Activated B cell treated with CpG ODN at 0.5 μM for 24 hours (primary cell): ENCODE data around the gene GBGT1. TPM values are rescaled to one million over a fixed set of nuclear protein-coding genes. Genes with fewer than 3 reads are reported as not detected.

Source experiments
- ATAC-seq: fragments of 200-7000 bp; cut with Tn5 transposase; one replicate; pipeline ENCODE4 v1.10.0; 2021; ENCODE audit warnings: low read depth, mild to moderate bottlenecking, moderate library complexity
- CTCF ChIA-PET: fragments of 350-600 bp; sonication (Branson Sonifier 250); formaldehyde crosslinking; loops from one replicate; lab custom pipeline; 2021; ENCODE audit warnings: antibody characterized with exemption; lab: Charles Lee
- POLR2A ChIA-PET: fragments of 350-600 bp; sonication (Branson Sonifier 250); formaldehyde crosslinking; loops from one replicate; lab custom pipeline; 2021; ENCODE audit warnings: antibody characterized with exemption; lab: Charles Lee
- DNase-seq: peaks from one replicate; pipeline ENCODE4 v3.0.0; 2022
- H3K27ac Mint-ChIP-seq: one replicate; pipeline ENCODE4 v1.8.0; 2020; ENCODE audit warnings: mixed read lengths
- H3K27me3 Mint-ChIP-seq: one replicate; pipeline ENCODE4 v1.8.0; 2021; ENCODE audit warnings: mixed read lengths
- H3K36me3 Mint-ChIP-seq: one replicate; pipeline ENCODE4 v1.8.0; 2021; ENCODE audit warnings: low read depth, mixed read lengths
- H3K4me1 Mint-ChIP-seq: one replicate; pipeline ENCODE4 v1.8.0; 2021; ENCODE audit warnings: mixed read lengths
- H3K4me3 Mint-ChIP-seq: one replicate; pipeline ENCODE4 v1.8.0; 2020; ENCODE audit warnings: mild to moderate bottlenecking, mixed read lengths
- H3K9me3 Mint-ChIP-seq: one replicate; pipeline ENCODE4 v1.8.0; 2020; ENCODE audit warnings: mixed read lengths
- intact Hi-C: fragments of 100-400 bp; cut with micrococcal nuclease; formaldehyde crosslinking; loops from one replicate; pipeline ENCODE4 v1.15.1; 2024
- total RNA-seq: library from RNA; stranded (reverse); gene quantifications from 2 replicates; pipeline ENCODE4 v1.2.3, GENCODE V29; 2022
- TF ChIP-seq, protein P1 (sequence below): fragments of 200-600 bp; IDR thresholded peaks from one replicate; pipeline ENCODE4 v1.8.0; 2022; ENCODE audit warnings: antibody characterized with exemption, mild to moderate bottlenecking

Gene GBGT1
- total RNA-seq, 1 donor from 2014 or later = 49.5 TPM

GRCh38 chr9:133191989-133192388 is 28.3 kb upstream of the GBGT1 start:
- no peaks in the 10 kb centered on the region for H3K36me3 Mint-ChIP-seq
- no peak overlapping the region for H3K27ac Mint-ChIP-seq
- H3K27me3 Mint-ChIP-seq = peaks cover 13% of the 10 kb centered on the region
- intact Hi-C loops = no loop called here
- H3K9me3 Mint-ChIP-seq = peaks cover 2% of the 10 kb centered on the region
- H3K4me1 Mint-ChIP-seq = no peaks in the 10 kb centered on the region
- ChIA-PET POLR2A (no interaction called here), CTCF (interaction anchor here (0.7 kb wide), 1 partner anchor 12 kb away, joined by 3 read pairs; no protein-coding TSS in a partner anchor)
- TF ChIP-seq, protein P1, sequence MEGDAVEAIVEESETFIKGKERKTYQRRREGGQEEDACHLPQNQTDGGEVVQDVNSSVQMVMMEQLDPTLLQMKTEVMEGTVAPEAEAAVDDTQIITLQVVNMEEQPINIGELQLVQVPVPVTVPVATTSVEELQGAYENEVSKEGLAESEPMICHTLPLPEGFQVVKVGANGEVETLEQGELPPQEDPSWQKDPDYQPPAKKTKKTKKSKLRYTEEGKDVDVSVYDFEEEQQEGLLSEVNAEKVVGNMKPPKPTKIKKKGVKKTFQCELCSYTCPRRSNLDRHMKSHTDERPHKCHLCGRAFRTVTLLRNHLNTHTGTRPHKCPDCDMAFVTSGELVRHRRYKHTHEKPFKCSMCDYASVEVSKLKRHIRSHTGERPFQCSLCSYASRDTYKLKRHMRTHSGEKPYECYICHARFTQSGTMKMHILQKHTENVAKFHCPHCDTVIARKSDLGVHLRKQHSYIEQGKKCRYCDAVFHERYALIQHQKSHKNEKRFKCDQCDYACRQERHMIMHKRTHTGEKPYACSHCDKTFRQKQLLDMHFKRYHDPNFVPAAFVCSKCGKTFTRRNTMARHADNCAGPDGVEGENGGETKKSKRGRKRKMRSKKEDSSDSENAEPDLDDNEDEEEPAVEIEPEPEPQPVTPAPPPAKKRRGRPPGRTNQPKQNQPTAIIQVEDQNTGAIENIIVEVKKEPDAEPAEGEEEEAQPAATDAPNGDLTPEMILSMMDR = no peak
- ATAC-seq = no peak
- H3K4me3 Mint-ChIP-seq = no peak overlapping the region
- DNase-seq = no peak

- TF ChIP-seq, protein P1 = no peak
- intact Hi-C loops = no loop called here
- Mint-ChIP-seq H3K9me3 (no peaks in the 10 kb centered on the region), H3K36me3 (no peaks in the 10 kb centered on the region), H3K27me3 (peaks cover 14% of the 10 kb centered on the region), H3K4me3 (no peak overlapping the region), H3K4me1 (peaks cover 8% of the 10 kb centered on the region), H3K27ac (no peak overlapping the region)
- POLR2A ChIA-PET = no interaction called here
- CTCF ChIA-PET = interaction anchor here (1.3 to 5.0 kb wide), 2 partner anchors 10 to 295 kb away, joined by 3 to 54 read pairs; no protein-coding TSS in a partner anchor
- DNase-seq = no peak
- ATAC-seq = no peak
Measured at GRCh38 chr9:133189826-133190225, 26.1 kb upstream of the GBGT1 start.

- peaks cover 9% of the 10 kb centered on the region for H3K4me1 Mint-ChIP-seq
- ATAC-seq = no peak
- TF ChIP-seq, protein P1 = no peak
- DNase-seq = no peak
- POLR2A ChIA-PET = no interaction called here
- no peak overlapping the region for H3K27ac Mint-ChIP-seq
- no peaks in the 10 kb centered on the region for H3K9me3 Mint-ChIP-seq
- H3K27me3 Mint-ChIP-seq = peaks cover 23% of the 10 kb centered on the region
- intact Hi-C loops = no loop called here
- H3K36me3 Mint-ChIP-seq = no peaks in the 10 kb centered on the region
- no peak overlapping the region for H3K4me3 Mint-ChIP-seq
- CTCF ChIA-PET = interaction anchor here (0.6 to 5.0 kb wide), 3 partner anchors 227 to 296 kb away, joined by 4 to 54 read pairs (median 5); no protein-coding TSS in a partner anchor
Measured at GRCh38 chr9:133188843-133189180, 25.1 kb upstream of the GBGT1 start.

DNA sequence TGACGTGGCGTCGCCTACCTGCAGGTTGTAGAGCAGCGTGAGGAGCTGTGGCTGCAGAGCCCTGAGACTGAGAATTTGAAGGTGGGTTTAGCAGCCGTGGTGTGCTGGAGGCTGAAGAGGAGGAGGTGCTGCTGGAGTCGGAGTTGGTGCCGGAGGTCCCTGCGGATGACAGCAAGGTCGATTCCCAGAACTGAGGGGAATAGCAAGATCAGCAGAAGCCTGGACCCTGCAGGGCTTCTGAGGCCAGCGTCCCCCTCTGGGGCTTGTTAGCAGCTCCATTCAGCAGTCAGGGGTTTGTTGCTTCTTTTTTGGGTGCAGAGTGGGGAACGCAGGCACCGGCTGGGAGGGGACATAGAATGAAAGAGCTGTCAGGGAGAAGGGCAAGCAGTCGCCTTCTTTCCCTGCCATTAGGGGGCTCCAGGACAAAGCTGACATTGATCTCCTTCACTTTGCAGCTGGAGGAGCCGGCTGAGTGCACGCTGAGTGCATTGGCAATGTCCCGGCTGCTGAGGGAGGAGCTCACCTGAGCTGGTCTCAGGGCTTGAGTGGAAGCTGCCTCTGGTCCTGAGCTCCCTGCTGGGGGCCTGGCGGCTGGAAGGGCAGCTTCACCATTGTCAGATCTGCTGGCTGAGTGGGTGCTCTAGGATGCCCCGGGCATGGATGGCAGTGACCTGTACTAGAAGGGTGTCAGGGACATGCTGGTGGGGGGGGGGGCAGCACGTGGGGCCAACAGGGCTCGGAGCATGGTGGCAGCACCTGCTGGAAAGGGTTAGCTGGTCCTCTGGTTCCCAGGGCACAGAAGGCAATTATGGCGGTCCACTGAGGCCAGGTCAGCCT is 24.5 kb upstream of the GBGT1 start:
- DNase-seq (no peak), ATAC-seq (no peak)
- TF ChIP-seq, protein P1 = no peak
- Mint-ChIP-seq H3K27me3 (peaks cover 23% of the 10 kb centered on the region), H3K36me3 (no peaks in the 10 kb centered on the region), H3K4me3 (no peak overlapping the region), H3K4me1 (peaks cover 9% of the 10 kb centered on the region), H3K27ac (no peak overlapping the region), H3K9me3 (no peaks in the 10 kb centered on the region)
- ChIA-PET CTCF (interaction anchor here (1.0 to 5.0 kb wide), 3 partner anchors 11 to 297 kb away, joined by 3 to 54 read pairs (median 4); no protein-coding TSS in a partner anchor), POLR2A (interaction anchor here (0.6 to 2.1 kb wide), 2 partner anchors 159 to 168 kb away, joined by 4 to 6 read pairs; partner anchors contain the start of genes SURF1 and SURF2)
- intact Hi-C loops = no loop called here

- ATAC-seq (no peak), DNase-seq (no peak)
- POLR2A ChIA-PET = interaction anchor here (0.6 to 2.1 kb wide), 3 partner anchors 160 to 298 kb away, joined by 3 to 6 read pairs (median 4); partner anchors contain the start of genes SURF1 and SURF2
- Mint-ChIP-seq H3K4me1 (peaks cover 9% of the 10 kb centered on the region), H3K27ac (no peak overlapping the region), H3K9me3 (no peaks in the 10 kb centered on the region), H3K4me3 (no peak overlapping the region), H3K27me3 (peaks cover 27% of the 10 kb centered on the region), H3K36me3 (no peaks in the 10 kb centered on the region)
- CTCF ChIA-PET = interaction anchor here (0.6 to 5.0 kb wide), 9 partner anchors 10 to 297 kb away, joined by 3 to 54 read pairs (median 5); partner anchors contain the start of gene CACFD1
- TF ChIP-seq, protein P1 = no peak
- intact Hi-C loops = no loop called here
Measured at GRCh38 chr9:133187561-133188005, 23.9 kb upstream of the GBGT1 start.
